Measurements from ENCODE around the gene UBR3.
A peak's percentile ranks its signal among the peaks of the same experiment; 100 is the strongest.
"Not testable (repeated sequence)": the region's sequence is repeated elsewhere in the genome, so short reads cannot be mapped to it uniquely, and the experiment has no call there.

Gene UBR3

DNA sequence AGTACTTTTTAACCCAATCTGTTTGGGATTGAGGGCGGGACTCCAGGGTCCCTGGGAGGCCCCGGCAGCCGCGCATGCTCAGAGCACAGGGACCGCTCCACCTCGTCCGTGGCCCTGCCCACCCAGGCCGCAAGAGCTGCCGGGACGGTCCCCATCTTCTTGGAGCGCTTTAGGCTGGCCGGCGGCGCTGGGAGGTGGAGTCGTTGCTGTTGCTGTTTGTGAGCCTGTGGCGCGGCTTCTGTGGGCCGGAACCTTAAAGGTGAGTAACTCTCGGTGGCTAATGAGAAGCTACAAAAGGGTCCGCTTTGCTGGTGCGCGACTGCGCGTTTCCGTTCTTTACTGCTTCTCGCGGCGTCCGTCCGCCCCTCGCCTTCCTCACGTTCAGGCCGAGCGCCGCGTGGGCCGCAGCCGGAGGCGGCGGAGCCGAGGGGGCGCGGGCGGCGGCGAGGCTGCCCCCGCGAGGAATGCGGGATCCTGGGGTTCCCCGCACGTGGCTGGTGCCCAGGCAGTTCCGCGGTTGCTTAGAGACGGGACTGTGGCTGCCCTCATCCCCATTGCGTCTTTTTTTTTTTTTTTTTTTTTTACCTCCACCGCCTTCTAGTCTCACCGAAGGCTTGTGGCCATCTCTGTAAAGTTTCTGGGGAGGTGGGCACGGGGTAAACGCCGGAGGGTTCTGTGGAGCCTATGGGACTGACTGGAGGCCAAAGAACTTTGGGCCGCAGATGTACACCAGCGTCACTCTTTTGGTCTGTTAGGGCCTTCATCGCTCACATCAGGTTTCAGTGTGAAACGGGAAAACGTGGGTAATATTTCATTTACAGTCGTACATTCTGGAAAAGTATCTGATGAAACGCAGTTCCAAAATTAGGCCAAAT is 28.3 kb upstream of the UBR3 start, which contains the start of gene SSB:
Gene SSB, plus strand, starts transcription at position 154 of the 875 bp plus-strand sequence. CDS start 2,090 bp downstream, outside the sequence.
- no peaks in the 10 kb centered on the region for H3K4me1 ChIP-seq (ENCODE audit: control insufficient read depth, insufficient read depth, low read length, poor library complexity, severe bottlenecking)
- H3K4me3 ChIP-seq (ENCODE audit: extremely low read depth, insufficient read depth, low read length, poor library complexity, severe bottlenecking), result peak within 1 kb of the TSS; percentile 91
- peak within 1 kb of the TSS; percentile 88 for H3K27ac ChIP-seq (ENCODE audit: low read depth, low read length, severe bottlenecking)
- peaks cover 20% of the 10 kb centered on the region for H3K36me3 ChIP-seq (ENCODE audit: control insufficient read depth, insufficient read depth, low read length)
- H3K9me3 ChIP-seq (ENCODE audit: control insufficient read depth, low read length), result no peaks in the 10 kb centered on the region
- 0% methylated on average over 39 to 41 of the region's 67 CpGs for WGBS, 2 experiments (ENCODE audit: insufficient coverage in 2 of 2)

DNA sequence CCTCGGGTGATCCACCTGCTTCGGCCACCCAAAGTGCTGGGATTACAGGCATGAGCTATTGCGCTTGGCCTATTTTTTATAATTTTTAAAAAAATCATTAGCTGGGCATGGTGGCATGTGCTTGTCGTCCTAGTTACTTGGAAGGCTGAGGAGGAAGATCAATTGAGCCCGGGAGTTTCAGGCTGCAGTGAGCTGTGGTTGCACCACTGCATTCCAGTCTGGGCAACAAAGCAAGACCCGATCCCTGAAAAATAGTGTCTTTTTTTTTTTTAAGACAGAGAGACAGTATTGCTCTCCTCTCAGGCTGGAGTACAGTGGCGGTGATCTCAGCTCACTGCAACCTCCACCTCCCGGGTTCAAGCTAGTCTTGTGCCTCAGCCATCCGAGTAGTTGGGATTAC is 23.8 kb upstream of the UBR3 start:
- no peak overlapping the region for H3K27ac ChIP-seq (ENCODE audit: low read depth, low read length, severe bottlenecking)
- peaks cover 51% of the 10 kb centered on the region for H3K36me3 ChIP-seq (ENCODE audit: control insufficient read depth, insufficient read depth, low read length)
- H3K4me3 ChIP-seq (ENCODE audit: extremely low read depth, insufficient read depth, low read length, poor library complexity, severe bottlenecking), result no peak overlapping the region
- no peaks in the 10 kb centered on the region for H3K9me3 ChIP-seq (ENCODE audit: control insufficient read depth, low read length)
- no peaks in the 10 kb centered on the region for H3K4me1 ChIP-seq (ENCODE audit: control insufficient read depth, insufficient read depth, low read length, poor library complexity, severe bottlenecking)
- 94 to 100% methylated on average over 5 to 8 of the region's 9 CpGs for WGBS, 2 experiments (ENCODE audit: insufficient coverage in 2 of 2)

DNA sequence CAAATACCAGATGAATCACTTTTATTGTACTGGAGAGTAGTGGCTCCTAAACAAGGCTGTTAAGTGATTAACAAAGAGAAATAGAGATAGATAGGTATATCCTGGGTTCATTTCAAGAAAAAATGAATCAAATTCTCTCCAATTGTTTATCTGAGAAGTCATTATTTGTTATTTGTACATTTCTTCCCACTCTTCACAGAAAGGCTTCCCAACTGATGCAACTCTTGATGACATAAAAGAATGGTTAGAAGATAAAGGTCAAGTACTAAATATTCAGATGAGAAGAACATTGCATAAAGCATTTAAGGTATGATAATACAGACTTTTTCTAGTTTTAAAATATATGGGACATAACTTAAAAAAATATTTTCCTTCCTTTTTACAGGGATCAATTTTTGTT is 20.7 kb upstream of the UBR3 start:
- peaks cover 75% of the 10 kb centered on the region for H3K36me3 ChIP-seq (ENCODE audit: control insufficient read depth, insufficient read depth, low read length)

DNA sequence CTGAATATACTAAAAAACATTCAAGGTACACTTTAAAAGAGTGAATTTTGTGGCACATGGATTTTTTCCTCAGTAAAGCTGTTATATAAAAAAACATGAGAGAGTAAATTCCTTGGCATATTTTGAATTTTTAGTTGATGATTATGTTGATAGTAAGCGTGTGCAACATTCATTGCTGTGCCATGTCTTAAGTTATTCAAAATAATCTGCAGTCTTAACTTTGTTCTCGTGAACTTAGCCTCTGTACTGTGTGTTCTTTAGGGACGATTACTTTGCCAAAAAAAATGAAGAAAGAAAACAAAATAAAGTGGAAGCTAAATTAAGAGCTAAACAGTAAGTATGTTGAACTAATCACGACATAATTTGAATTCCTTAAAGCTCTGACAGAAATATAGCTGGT is 19.0 kb upstream of the UBR3 start:
- Histone ChIP-seq H3K4me1 (ENCODE audit: control insufficient read depth, insufficient read depth, low read length, poor library complexity, severe bottlenecking) (no peaks in the 10 kb centered on the region), H3K27ac (ENCODE audit: low read depth, low read length, severe bottlenecking) (no peak overlapping the region), H3K9me3 (ENCODE audit: control insufficient read depth, low read length) (no peaks in the 10 kb centered on the region), H3K36me3 (ENCODE audit: control insufficient read depth, insufficient read depth, low read length) (peaks cover 78% of the 10 kb centered on the region), H3K4me3 (ENCODE audit: extremely low read depth, insufficient read depth, low read length, poor library complexity, severe bottlenecking) (no peak overlapping the region)
- WGBS, 2 experiments (ENCODE audit: insufficient coverage in 2 of 2), result 96 to 100% methylated on average over 1 to 4 of the region's 4 CpGs

More for the DNA sequence above, 20.7 kb upstream of the UBR3 start:
- H3K27ac ChIP-seq (ENCODE audit: low read depth, low read length, severe bottlenecking), result no peak overlapping the region
- H3K4me1 ChIP-seq (ENCODE audit: control insufficient read depth, insufficient read depth, low read length, poor library complexity, severe bottlenecking), result no peaks in the 10 kb centered on the region
- H3K9me3 ChIP-seq (ENCODE audit: control insufficient read depth, low read length), result no peaks in the 10 kb centered on the region
- no peak overlapping the region for H3K4me3 ChIP-seq (ENCODE audit: extremely low read depth, insufficient read depth, low read length, poor library complexity, severe bottlenecking)

DNA sequence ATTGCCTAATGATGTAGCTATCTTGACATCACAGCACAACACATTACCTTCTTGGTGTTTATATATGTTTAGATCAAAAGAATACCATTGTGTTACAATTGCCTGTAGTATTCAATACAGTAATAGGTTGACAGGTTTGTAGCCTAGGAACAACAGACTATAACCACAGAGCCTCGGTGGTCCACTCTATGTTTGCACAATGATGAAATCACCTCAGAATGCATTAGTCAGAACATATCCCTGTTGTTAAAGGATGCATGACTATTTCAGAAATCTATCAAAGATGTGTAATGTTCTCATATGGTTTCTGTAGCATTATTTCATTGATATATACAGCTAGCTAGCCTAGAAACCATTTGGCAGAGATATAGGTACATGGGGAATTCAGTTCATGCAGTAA is 11.4 kb upstream of the UBR3 start:
- H3K36me3 ChIP-seq (ENCODE audit: control insufficient read depth, insufficient read depth, low read length), result peaks cover 79% of the 10 kb centered on the region
- H3K4me1 ChIP-seq (ENCODE audit: control insufficient read depth, insufficient read depth, low read length, poor library complexity, severe bottlenecking), result peaks cover 3% of the 10 kb centered on the region
- no CpG with 5 or more reads among the region's 1 CpG for WGBS, 2 experiments (ENCODE audit: insufficient coverage in 2 of 2)
- no peak overlapping the region for H3K27ac ChIP-seq (ENCODE audit: low read depth, low read length, severe bottlenecking)
- no peak overlapping the region for H3K4me3 ChIP-seq (ENCODE audit: extremely low read depth, insufficient read depth, low read length, poor library complexity, severe bottlenecking)
- no peaks in the 10 kb centered on the region for H3K9me3 ChIP-seq (ENCODE audit: control insufficient read depth, low read length)

DNA sequence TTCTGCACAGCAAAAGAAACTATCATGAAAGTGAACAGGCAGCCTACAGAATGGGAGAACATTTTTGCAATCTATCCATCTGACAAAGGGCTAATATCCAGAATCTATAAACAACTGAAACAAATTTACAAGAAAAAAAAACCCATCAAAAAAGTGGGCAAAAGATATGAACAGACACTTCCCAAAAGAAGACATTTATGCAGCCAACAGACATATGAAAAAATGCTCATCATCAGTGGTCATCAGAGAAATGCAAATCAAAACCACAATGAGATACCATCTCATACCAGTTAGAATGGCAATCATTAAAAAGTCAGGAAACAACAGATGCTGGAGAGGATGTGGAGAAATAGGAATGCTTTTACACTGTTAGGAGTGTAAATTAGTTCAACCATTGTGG is 10.3 kb upstream of the UBR3 start:
- not testable (repeated sequence) for H3K4me1 ChIP-seq (ENCODE audit: control insufficient read depth, insufficient read depth, low read length, poor library complexity, severe bottlenecking); H3K9me3 ChIP-seq (ENCODE audit: control insufficient read depth, low read length); H3K4me3 ChIP-seq (ENCODE audit: extremely low read depth, insufficient read depth, low read length, poor library complexity, severe bottlenecking); H3K27ac ChIP-seq (ENCODE audit: low read depth, low read length, severe bottlenecking)
- H3K36me3 ChIP-seq (ENCODE audit: control insufficient read depth, insufficient read depth, low read length), result peaks cover 78% of the 10 kb centered on the region

DNA sequence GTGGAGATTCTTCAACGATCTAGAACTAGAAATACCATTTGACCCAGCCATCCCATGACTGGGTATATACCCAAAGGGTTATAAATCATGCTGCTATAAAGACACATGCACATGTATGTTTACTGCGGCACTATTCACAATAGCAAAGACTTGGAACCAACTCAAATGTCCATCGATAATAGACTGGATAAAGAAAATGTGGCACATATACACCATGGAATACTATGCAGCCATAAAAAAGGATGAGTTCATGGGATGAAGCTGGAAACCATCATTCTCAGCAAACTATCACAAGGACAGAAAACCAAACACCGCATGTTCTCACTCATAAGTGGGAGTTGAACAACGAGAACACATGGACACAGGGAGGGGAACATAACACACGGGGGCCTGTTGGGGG is 9.9 kb upstream of the UBR3 start:
- peaks cover 77% of the 10 kb centered on the region for H3K36me3 ChIP-seq (ENCODE audit: control insufficient read depth, insufficient read depth, low read length)
- 100% methylated on average over 1 of the region's 6 CpGs; no CpG with 5 or more reads in 1 of the 2 experiments for WGBS, 2 experiments (ENCODE audit: insufficient coverage in 2 of 2)
- not testable (repeated sequence) for H3K27ac ChIP-seq (ENCODE audit: low read depth, low read length, severe bottlenecking); H3K4me1 ChIP-seq (ENCODE audit: control insufficient read depth, insufficient read depth, low read length, poor library complexity, severe bottlenecking); H3K9me3 ChIP-seq (ENCODE audit: control insufficient read depth, low read length); H3K4me3 ChIP-seq (ENCODE audit: extremely low read depth, insufficient read depth, low read length, poor library complexity, severe bottlenecking)

DNA sequence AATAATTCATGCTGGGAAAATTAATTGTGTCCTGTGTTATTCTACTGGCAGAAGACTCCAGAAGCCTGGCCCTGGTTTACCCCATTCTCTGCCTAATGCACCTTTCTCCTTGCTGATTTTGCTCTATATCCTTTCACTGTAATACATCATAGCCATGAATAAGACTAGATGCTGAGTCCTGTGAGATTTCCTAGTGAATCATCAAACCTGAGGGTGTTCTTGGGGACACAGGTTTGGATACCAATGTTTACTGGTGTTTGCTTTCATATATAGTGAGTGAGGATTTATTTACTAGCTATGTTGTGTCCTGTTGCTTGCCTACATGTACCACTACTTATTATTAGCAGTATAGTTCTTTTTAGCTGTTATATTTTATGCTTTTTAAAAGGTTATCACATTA is 9.0 kb upstream of the UBR3 start:
- Histone ChIP-seq H3K9me3 (ENCODE audit: control insufficient read depth, low read length) (no peaks in the 10 kb centered on the region), H3K4me1 (ENCODE audit: control insufficient read depth, insufficient read depth, low read length, poor library complexity, severe bottlenecking) (peaks cover 3% of the 10 kb centered on the region), H3K27ac (ENCODE audit: low read depth, low read length, severe bottlenecking) (no peak overlapping the region), H3K36me3 (ENCODE audit: control insufficient read depth, insufficient read depth, low read length) (peaks cover 76% of the 10 kb centered on the region), H3K4me3 (ENCODE audit: extremely low read depth, insufficient read depth, low read length, poor library complexity, severe bottlenecking) (no peak overlapping the region)

DNA sequence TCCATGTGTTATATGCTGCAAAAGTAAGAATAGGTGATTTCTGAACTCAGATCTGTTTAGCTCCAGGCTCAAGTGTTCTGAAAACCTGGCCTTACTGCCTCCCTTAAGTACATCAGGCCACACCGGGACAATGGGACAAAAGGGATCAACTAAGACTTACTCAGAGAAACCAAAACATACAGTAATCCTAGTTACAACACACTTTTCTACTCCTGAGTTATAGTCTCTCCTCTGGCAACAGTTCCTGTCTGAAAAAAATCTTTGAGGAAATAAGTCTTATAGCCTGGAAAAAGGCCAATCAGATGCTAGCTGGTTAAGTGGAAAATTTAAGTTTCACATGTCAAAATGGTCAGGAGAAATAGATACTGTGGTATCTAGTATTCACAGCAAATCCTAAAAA is 8.1 kb upstream of the UBR3 start:
- Histone ChIP-seq H3K27ac (ENCODE audit: low read depth, low read length, severe bottlenecking) (no peak overlapping the region), H3K36me3 (ENCODE audit: control insufficient read depth, insufficient read depth, low read length) (peaks cover 68% of the 10 kb centered on the region)
- WGBS, 2 experiments (ENCODE audit: insufficient coverage in 2 of 2), result 79% methylated on average over 1 of the region's 1 CpG; no CpG with 5 or more reads in 1 of the 2 experiments

DNA sequence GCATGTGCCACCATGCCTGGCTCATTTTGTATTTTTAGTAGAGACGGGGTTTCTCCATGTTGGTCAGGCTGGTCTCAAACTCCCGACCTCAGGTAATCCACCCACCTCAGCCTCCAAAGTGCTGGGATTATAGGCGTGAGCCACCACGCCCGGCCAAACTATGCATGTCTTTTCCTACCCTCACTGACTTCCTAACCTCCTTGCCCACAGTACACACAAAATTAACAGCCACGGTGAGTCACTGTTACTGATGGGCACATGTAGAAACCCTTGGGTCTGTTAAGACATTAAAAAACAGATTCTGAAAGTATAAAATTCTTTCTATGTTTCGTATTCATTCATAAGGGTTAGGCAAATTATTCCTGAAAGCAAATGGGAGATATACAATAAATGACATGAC is 7.2 kb upstream of the UBR3 start:
- peaks cover 58% of the 10 kb centered on the region for H3K36me3 ChIP-seq (ENCODE audit: control insufficient read depth, insufficient read depth, low read length)
- H3K4me3 ChIP-seq (ENCODE audit: extremely low read depth, insufficient read depth, low read length, poor library complexity, severe bottlenecking); H3K9me3 ChIP-seq (ENCODE audit: control insufficient read depth, low read length); H3K27ac ChIP-seq (ENCODE audit: low read depth, low read length, severe bottlenecking); H3K4me1 ChIP-seq (ENCODE audit: control insufficient read depth, insufficient read depth, low read length, poor library complexity, severe bottlenecking): not testable (repeated sequence)
- 89% methylated on average over 3 to 4 of the region's 7 CpGs for WGBS, 2 experiments (ENCODE audit: insufficient coverage in 2 of 2)

More for the DNA sequence above, 8.1 kb upstream of the UBR3 start:
- Histone ChIP-seq H3K4me1 (ENCODE audit: control insufficient read depth, insufficient read depth, low read length, poor library complexity, severe bottlenecking) (peaks cover 3% of the 10 kb centered on the region), H3K9me3 (ENCODE audit: control insufficient read depth, low read length) (no peaks in the 10 kb centered on the region), H3K4me3 (ENCODE audit: extremely low read depth, insufficient read depth, low read length, poor library complexity, severe bottlenecking) (no peak overlapping the region)

DNA sequence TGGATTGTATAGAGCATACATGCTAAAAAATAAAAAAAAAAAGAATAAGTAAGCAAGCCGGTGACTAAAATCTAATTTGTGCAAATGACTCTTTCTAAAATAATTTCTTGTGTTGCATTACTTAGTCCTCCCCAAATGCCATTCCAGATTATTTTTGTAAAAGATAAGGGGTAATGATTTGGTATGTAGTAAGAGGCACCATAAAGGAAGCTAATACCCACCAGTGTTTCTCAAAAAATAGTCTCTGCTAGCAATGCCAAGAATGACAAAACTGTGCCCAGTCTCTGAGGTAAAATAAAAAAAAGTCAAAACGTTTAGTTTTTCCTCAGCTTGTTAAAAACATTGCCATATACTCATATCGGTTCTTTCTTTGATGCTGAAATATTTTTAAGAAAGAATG is 5.2 kb upstream of the UBR3 start:
- no CpG with 5 or more reads among the region's 3 CpGs for WGBS, 2 experiments (ENCODE audit: insufficient coverage in 2 of 2)
- peaks cover 3% of the 10 kb centered on the region for H3K4me1 ChIP-seq (ENCODE audit: control insufficient read depth, insufficient read depth, low read length, poor library complexity, severe bottlenecking)
- no peak overlapping the region for H3K27ac ChIP-seq (ENCODE audit: low read depth, low read length, severe bottlenecking)
- H3K36me3 ChIP-seq (ENCODE audit: control insufficient read depth, insufficient read depth, low read length), result peaks cover 40% of the 10 kb centered on the region
- no peaks in the 10 kb centered on the region for H3K9me3 ChIP-seq (ENCODE audit: control insufficient read depth, low read length)
- H3K4me3 ChIP-seq (ENCODE audit: extremely low read depth, insufficient read depth, low read length, poor library complexity, severe bottlenecking), result no peak overlapping the region
